Panc1 (cell line): Measurements from ENCODE around the gene NUMB. TPM values are rescaled to one million over a fixed set of nuclear protein-coding genes. Genes with fewer than 3 reads are reported as not detected.

ENCODE experiments used
- ATAC-seq: fragments of 200-7000 bp; cut with Tn5 transposase; 2 replicates; pipeline ENCODE4 v1.9.1; 2020; ENCODE audit warnings: mild to moderate bottlenecking, moderate library complexity
- BruUV-seq: library from RNA; stranded (reverse); fragments of 400-500 nt; replicated peaks from 2 replicates; lab custom pipeline; 2021; lab: Mats Ljungman, UMichigan
- CTCF ChIA-PET: fragments of 300-600 bp; sonication (Branson Sonifier 250); formaldehyde crosslinking; loops from one replicate; lab custom pipeline; 2022; ENCODE audit warnings: antibody characterized with exemption; lab: Charles Lee
- POLR2A ChIA-PET: fragments of 300-600 bp; sonication (Branson Sonifier 250); formaldehyde crosslinking; loops from one replicate; lab custom pipeline; 2022; ENCODE audit warnings: antibody characterized with exemption; lab: Charles Lee
- DNase-seq: peaks from one replicate; pipeline ENCODE4 v3.0.0-alpha.2; 2010; ENCODE audit warnings: low read depth, low spot score
- H3K27ac ChIP-seq: 2 replicates; pipeline ENCODE4 v1.5.1; 2011; ENCODE audit warnings: mild to moderate bottlenecking, low read length, inconsistent platforms
- H3K27me3 ChIP-seq: fragments of 200-500 bp; sonication (Bioruptor generic); 2 replicates; pipeline ENCODE4 v1.6.0; 2014; ENCODE audit warnings: low read length, inconsistent platforms; ENCODE audit not compliant: control insufficient read depth, insufficient read depth
- H3K36me3 ChIP-seq: fragments of 200-500 bp; sonication (Bioruptor generic); 2 replicates; pipeline ENCODE4 v1.5.1; 2014; ENCODE audit warnings: inconsistent platforms, mild to moderate bottlenecking, low read length, moderate library complexity; ENCODE audit not compliant: control insufficient read depth, insufficient read depth
- H3K4me1 ChIP-seq: 2 replicates; pipeline ENCODE4 v1.5.1; 2011; ENCODE audit warnings: inconsistent platforms, mild to moderate bottlenecking, low read length, moderate library complexity; ENCODE audit not compliant: control insufficient read depth, insufficient read depth
- H3K4me3 ChIP-seq, 2 experiments: 2 replicates each; pipeline ENCODE4 v1.5.1; 2011 to 2012; ENCODE audit warnings: low read depth in 2 of 2, low read length in 2 of 2, mild to moderate bottlenecking in 2 of 2, inconsistent platforms in 1 of 2, moderate library complexity in 1 of 2
- H3K9me3 ChIP-seq: fragments of 200-500 bp; sonication (Bioruptor generic); 2 replicates; pipeline ENCODE4 v1.5.1; 2014; ENCODE audit warnings: low read depth, mild to moderate bottlenecking, inconsistent platforms, low read length, moderate library complexity; ENCODE audit not compliant: control insufficient read depth, insufficient read depth
- CTCF ChIP-seq: fragments of 450-650 bp; IDR thresholded peaks from 2 replicates; pipeline ENCODE4 v1.5.1; 2017; ENCODE audit warnings: mild to moderate bottlenecking
- POLR2AphosphoS5 ChIP-seq: IDR thresholded peaks from 2 replicates; pipeline ENCODE4 v1.6.1; 2012; ENCODE audit warnings: mild to moderate bottlenecking, low read depth, low read length, moderate library complexity
- REST ChIP-seq, 2 experiments: IDR thresholded peaks; 2 replicates each; pipeline ENCODE4 v1.6.1; 2011 to 2012; ENCODE audit warnings: low read depth in 2 of 2, control low read depth in 1 of 2, low read length in 1 of 2, mild to moderate bottlenecking in 1 of 2, moderate library complexity in 1 of 2; ENCODE audit not compliant: insufficient read depth in 1 of 2
- SIN3A ChIP-seq: IDR thresholded peaks from 2 replicates; pipeline ENCODE4 v1.6.1; 2012; ENCODE audit warnings: low read depth, mild to moderate bottlenecking, low read length, moderate library complexity, borderline replicate concordance; ENCODE audit not compliant: insufficient read depth
- TCF7L2 ChIP-seq: IDR thresholded peaks from 2 replicates; pipeline ENCODE4 v1.6.1; 2011; ENCODE audit warnings: mild to moderate bottlenecking, low read depth, low read length, inconsistent platforms
- in situ Hi-C: cut with HindIII; loops from 2 replicates; pipeline ENCODE4 v1.10.0; 2016; ENCODE audit warnings: low sequenced_read_pairs, low pct_unique_long_range_greater_than_20kb
- intact Hi-C: fragments of 100-400 bp; cut with micrococcal nuclease; formaldehyde crosslinking; loops from one replicate; pipeline ENCODE4 v1.10.0; 2022; ENCODE audit not compliant: unreplicated experiment
- total RNA-seq: library from RNA; stranded (reverse); gene quantifications from one replicate; pipeline ENCODE4 v1.2.1, GENCODE V29; 2021; ENCODE audit not compliant: unreplicated experiment

NUMB gene
- total RNA-seq, 1 experiment from 2014 or later: 51.5 TPM

DNA sequence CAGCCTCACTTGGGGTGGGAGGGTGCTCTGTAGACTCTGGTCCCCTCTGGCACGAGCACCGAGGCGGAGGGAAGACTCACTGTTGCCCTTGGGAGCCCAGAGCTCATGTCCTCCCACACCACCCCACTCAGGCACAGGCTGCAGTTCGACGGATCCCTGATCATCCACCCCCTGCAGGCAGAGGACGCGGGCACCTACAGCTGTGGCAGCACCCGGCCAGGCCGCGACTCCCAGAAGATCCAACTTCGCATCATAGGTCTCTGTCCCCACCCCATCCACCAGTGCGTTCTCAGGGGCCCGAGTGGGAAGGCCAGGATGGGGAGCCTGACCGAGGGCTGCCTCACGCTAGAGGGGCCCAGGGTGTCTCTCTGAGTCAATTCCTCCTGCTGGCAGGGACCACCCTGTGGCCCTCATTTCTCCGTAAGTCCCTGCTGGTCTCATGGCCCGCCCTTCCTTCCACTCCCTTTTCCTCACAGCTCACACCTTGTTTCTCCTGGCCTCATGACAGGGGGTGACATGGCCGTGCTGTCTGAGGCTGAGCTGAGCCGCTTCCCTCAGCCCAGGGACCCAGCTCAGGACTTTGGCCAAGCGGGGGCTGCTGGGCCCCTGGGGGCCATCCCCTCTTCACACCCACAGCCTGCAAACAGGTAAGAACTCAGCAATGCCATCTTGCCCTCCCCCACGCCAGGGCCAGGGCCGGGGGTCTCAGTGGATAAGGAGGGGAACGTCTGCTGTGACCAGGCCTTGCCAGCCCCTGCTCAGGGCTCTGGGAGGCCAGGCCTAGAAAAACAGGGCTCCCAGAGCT is 194.1 kb downstream of the NUMB start:
- no peaks in the 10 kb centered on the region for H3K9me3 ChIP-seq
- no peaks in the 10 kb centered on the region for H3K27me3 ChIP-seq
- in situ Hi-C loops: no loop called here
- TF ChIP-seq CTCF (no peak), REST (IDR thresholded peaks at IDR 0.05; ENCODE audit: insufficient read depth in 1 of 2, low read depth in 2 of 2, low read length in 1 of 2) (no peak), SIN3A (no peak), POLR2AphosphoS5 (no peak), TCF7L2 (no peak)
- DNase-seq (no peak), ATAC-seq (no peak)
- intact Hi-C loops: no loop called here
- H3K27ac ChIP-seq: no peak overlapping the region
- H3K36me3 ChIP-seq: no peaks in the 10 kb centered on the region
- no TSS peak for BruUV-seq
- ChIA-PET CTCF (interaction anchor here (0.6 kb wide), 1 partner anchor 73 kb away, joined by 3 read pairs; no protein-coding TSS in a partner anchor), POLR2A (interaction anchor here (0.5 kb wide), 1 partner anchor 22 kb away, joined by 3 read pairs; no protein-coding TSS in a partner anchor)
- no peaks in the 10 kb centered on the region for H3K4me1 ChIP-seq
- no peak overlapping the region for H3K4me3 ChIP-seq

DNA sequence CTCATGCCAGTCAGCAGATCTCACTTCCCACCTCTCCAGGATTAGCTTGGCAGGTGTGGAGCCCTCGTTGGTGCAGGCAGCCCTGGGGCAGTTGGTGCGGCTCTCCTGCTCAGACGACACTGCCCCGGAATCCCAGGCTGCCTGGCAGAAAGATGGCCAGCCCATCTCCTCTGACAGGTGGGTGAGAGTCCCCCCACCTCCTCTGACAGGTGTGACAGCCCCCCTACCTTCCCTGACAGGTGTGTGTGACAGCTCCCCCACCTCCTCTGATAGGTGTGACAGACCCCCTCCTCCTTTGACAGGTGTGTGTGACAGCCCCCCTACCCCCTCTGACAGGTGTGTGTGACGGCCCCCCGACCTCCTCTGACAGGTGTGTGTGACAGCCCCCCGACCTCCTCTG is 194.7 kb downstream of the NUMB start:
- ChIA-PET POLR2A (no interaction called here), CTCF (no interaction called here)
- intact Hi-C loops (no loop called here), in situ Hi-C loops (no loop called here)
- Histone ChIP-seq H3K4me3 (no peak overlapping the region), H3K4me1 (no peaks in the 10 kb centered on the region), H3K36me3 (no peaks in the 10 kb centered on the region), H3K27ac (no peak overlapping the region), H3K9me3 (no peaks in the 10 kb centered on the region), H3K27me3 (no peaks in the 10 kb centered on the region)
- no peak for DNase-seq
- ATAC-seq: no peak
- no TSS peak for BruUV-seq
- TF ChIP-seq TCF7L2: no peak
- no peak for TF ChIP-seq REST (IDR thresholded peaks at IDR 0.05; ENCODE audit: insufficient read depth in 1 of 2, low read depth in 2 of 2, low read length in 1 of 2)
- TF ChIP-seq SIN3A: no peak
- no peak for TF ChIP-seq CTCF
- TF ChIP-seq POLR2AphosphoS5: no peak
